IPS-18c (cell line): ENCODE results near the gene EIF4G3.
"Not testable (repeated sequence)": the region's sequence is repeated elsewhere in the genome, so short reads cannot be mapped to it uniquely, and the experiment has no call there.

Experiments
- H3K4me3 ChIP-seq: 2 replicates; pipeline ENCODE4 v1.7.0; 2013; ENCODE audit warnings: low read depth, mild to moderate bottlenecking, low read length, moderate library complexity; ENCODE audit not compliant: insufficient read depth
- H3K9me3 ChIP-seq: one replicate; pipeline ENCODE4 v1.6.1; 2013; ENCODE audit warnings: mild to moderate bottlenecking, low read length, moderate library complexity; ENCODE audit not compliant: control insufficient read depth, insufficient read depth

The EIF4G3 gene

GRCh38 chr1:20834780-20835179, 341.9 kb downstream of the EIF4G3 start:
- Histone ChIP-seq H3K9me3 (peaks cover 2% of the 10 kb centered on the region), H3K4me3 (no peak overlapping the region)

GRCh38 chr1:20834192-20834591, 342.5 kb downstream of the EIF4G3 start:
- peaks cover 2% of the 10 kb centered on the region for H3K9me3 ChIP-seq

DNA sequence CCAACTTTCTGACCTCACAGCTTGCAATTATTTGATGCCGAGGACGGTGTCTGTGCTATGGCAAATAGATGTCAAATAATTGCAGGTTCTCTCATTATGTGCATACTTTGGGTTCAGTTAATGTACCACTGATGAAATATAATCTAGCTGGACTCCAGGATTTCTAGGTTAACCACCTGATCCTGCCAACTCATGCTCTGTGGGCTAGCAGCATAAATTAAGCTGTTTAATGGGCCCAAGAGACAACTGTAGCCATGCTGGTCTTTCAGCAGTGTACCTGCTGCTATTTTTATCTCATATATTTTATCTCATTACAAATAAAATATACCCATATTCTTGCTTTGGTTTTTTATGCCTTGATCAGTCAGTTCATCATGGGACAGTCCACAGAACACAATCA, 346.3 kb downstream of the EIF4G3 start:
- no peak overlapping the region for H3K4me3 ChIP-seq

More at GRCh38 chr1:20834192-20834591, 342.5 kb downstream of the EIF4G3 start:
- no peak overlapping the region for H3K4me3 ChIP-seq

DNA sequence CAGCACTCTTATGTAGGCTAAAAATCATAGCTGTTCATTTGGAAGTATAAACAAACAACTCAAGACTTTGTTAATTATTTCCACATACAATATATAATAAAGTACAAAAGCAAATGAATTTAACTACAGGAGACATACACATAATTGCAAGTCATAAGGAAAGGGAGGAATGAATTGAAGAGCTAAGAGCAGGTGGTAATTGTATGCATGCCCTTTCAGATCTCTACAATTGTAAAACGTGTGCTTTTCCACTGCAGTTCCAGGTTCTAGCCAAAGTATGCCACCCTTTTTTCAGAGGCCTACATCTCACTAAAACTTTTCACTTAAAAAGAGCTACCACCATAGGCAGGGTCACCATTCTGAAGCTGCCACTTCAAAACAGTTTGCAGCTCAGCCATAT, 346.8 kb downstream of the EIF4G3 start:
- Histone ChIP-seq H3K9me3 (no peaks in the 10 kb centered on the region), H3K4me3 (no peak overlapping the region)

More for the DNA sequence above, 346.3 kb downstream of the EIF4G3 start:
- no peaks in the 10 kb centered on the region for H3K9me3 ChIP-seq

- H3K4me3 ChIP-seq, result no peak overlapping the region
- H3K9me3 ChIP-seq, result no peaks in the 10 kb centered on the region
Measured at GRCh38 chr1:20829531-20829930, 347.2 kb downstream of the EIF4G3 start.

DNA sequence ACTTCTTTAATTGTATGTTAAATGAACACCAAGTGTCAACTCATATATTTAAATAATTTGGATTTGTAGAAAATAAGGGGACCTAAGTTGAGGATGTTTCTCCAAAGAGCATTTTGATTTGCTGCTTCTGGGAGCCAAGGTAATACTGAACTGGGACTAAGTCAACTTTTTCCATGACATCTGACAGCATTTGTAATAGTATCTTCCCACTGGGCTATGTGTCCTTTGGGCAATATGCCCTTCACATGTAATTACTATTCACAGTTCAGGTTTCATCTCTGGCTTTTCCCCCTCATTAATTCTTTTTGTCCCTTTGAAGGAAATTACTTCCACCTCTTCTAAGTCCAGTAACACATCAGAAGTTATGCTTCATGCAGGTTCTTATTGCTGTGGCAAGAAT, 352.9 kb downstream of the EIF4G3 start:
- Histone ChIP-seq H3K9me3 (no peaks in the 10 kb centered on the region), H3K4me3 (no peak overlapping the region)

- Histone ChIP-seq H3K4me3 (no peak overlapping the region), H3K9me3 (no peaks in the 10 kb centered on the region)
Measured at GRCh38 chr1:20821466-20821865, 355.2 kb downstream of the EIF4G3 start.

DNA sequence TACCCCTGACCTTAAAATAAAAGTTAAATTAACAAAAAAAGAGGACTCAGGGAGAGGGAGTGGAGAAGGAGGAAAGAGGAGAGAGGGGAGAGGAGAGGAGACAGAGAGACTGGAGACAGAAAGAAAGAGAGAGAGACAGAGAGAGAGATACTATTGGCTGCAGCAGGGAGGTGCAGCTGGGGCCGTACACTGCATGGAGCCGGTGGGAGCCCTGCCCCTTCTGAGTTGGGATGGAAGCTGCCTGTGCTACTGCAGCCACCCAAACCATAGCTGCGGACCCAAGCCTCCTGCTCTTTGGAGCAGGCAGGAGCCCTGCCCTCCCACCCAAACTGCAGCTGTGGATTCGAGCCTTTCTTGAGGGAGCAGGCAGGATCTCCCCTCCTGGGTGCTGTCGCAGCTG, 356.9 kb downstream of the EIF4G3 start:
- Histone ChIP-seq H3K9me3 (no peaks in the 10 kb centered on the region), H3K4me3 (no peak overlapping the region)

DNA sequence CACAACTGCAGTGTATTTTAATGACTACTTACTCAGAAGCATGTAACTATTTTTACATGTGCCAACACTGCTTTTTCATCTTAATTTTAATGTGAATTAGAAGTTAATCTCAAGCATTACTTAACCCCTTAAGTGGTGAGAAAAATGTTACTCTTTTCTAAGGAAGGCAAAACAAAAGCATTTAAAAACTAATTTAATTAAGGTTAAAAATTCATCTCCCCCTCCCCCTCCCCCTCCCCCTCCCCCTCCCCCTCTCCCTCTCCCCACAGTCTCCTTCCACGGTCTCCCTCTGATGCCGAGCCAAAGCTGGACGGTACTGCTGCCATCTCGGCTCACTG, 362.2 kb downstream of the EIF4G3 start:
- H3K4me3 ChIP-seq, result no peak overlapping the region

DNA sequence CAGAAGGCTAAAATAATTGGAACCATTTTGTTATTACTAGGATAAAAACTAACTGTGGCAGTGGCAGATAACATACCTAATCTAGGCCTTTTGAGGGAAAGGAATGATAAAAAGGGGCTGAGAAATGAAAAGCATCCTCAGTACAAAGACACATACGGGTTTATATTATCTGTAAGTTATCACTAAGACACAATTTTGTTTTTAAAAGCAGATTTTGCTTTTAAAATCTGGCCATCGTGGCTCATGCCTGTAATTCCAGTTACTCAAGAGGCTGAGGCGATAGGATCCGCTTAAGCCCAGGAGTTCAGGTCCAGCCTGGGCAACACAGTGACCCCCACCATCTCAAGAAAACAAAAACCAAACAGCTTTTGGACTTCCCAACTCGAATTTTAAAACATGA, 364.8 kb downstream of the EIF4G3 start:
- no peaks in the 10 kb centered on the region for H3K9me3 ChIP-seq
- H3K4me3 ChIP-seq, result no peak overlapping the region

More for the DNA sequence above, 362.2 kb downstream of the EIF4G3 start:
- no peaks in the 10 kb centered on the region for H3K9me3 ChIP-seq

GRCh38 chr1:20793236-20793635, 383.5 kb downstream of the EIF4G3 start:
- Histone ChIP-seq H3K4me3 (no peak overlapping the region), H3K9me3 (no peaks in the 10 kb centered on the region)

DNA sequence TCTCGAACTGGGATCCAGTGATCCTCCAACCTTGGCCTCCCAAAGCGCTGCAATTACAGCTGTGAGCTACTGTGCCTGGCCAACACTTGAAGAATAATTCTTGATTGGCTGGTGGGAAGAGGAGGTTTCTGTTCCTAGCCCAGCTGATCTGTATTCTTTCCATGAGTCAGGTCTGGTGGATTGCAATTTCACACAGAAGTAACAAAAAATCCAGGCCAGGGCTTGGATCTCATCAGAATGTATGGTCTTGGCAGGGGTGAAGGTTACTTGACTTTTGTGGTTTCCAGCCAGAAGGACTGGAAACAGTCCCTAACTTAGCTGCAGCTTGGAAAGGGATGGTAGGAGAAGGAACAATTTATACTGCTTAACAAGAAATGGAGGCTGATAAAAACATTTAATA, 384.5 kb downstream of the EIF4G3 start:
- Histone ChIP-seq H3K4me3 (no peak overlapping the region), H3K9me3 (no peaks in the 10 kb centered on the region)

DNA sequence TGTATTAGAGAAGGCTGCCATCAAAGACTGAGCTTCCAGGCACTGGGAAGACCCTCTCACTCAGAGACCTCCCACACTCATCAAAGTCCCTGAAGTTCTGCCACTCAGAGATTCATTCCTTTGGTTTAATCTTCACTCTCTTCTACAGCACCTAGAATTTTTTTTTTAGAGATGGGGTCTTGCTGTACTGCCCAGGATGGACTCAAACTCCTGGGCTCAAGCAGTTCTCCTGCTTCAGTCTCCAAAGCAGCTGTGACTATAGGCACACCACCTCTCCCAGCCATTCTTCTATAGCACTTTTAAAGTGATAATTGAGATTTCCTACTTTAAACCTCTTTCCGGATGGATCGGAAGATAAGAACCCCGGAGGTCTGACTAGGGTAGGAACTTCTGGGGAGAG, 385.9 kb downstream of the EIF4G3 start:
- Histone ChIP-seq H3K4me3 (no peak overlapping the region), H3K9me3 (no peaks in the 10 kb centered on the region)

DNA sequence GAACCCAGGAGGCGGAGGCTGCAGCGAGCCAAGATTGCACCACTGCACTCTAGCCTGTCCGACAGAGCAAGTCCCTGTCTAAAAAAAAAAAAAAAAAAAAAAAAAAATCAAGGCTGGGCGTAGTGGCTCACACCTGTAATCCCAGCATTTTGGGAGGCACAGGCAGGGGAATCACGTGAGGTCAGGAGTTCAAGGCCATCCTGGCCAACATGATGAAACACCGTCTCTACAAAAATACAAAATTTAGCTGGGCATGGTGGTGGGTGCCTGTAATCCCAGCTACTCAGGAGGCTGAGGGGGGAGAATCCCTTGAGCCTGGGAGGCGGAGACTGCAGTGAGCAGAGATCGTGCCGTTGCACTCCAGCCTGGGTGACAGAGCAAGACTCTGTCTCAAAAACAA, 387.1 kb downstream of the EIF4G3 start:
- H3K9me3 ChIP-seq, H3K4me3 ChIP-seq: not testable (repeated sequence)

- no peaks in the 10 kb centered on the region for H3K9me3 ChIP-seq
- peak overlapping the region; percentile 95 for H3K4me3 ChIP-seq
Measured at GRCh38 chr1:20787840-20788795, 388.6 kb downstream of the EIF4G3 start.

DNA sequence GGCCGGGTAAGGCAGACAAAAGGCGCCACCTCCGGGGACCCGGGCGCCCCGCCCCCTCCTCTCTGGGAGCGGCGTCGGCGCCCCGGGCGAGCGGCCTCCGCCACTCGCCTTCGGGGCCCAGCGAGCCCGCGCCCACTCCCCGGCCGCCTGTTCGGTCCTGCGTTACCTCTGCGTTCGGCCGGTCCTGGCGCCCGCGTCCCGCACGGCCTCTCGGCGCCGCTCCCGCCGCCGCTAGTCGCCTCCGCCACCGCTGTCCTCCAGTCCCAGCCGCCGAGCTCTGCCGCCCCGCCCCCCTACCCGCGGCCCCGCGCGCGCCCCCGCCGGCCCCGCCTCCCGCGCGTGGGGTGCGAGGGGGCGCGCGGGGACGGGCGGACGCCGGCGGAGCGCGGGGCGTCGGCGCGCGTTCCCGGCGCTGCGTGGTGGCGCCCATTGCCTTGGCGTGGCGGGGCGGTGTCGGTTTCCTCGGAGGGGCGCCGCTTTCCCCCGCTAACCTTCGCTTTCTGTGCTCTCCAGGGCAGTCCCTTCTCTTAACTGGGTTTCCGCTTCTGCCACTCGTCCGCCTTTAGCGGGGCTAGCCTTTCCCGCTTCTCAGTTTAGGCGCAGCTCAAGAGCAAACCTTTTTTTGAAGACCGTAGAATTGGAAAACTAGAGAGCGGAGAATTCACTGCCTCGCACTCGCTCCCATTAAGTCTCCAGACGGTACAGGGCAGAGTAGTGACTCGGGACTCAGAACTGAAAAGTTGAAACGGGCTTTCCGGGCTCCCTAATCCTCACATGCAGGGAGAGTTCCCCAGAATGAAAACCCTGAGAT, 389.5 kb downstream of the EIF4G3 start, which contains the start of gene HP1BP3:
Gene HP1BP3 (minus strand): TSS at position 279 of the 811 bp plus-strand sequence. CDS start 6,867 bp downstream, outside the sequence.
- Histone ChIP-seq H3K4me3 (peak within 1 kb of the TSS; percentile 95), H3K9me3 (no peaks in the 10 kb centered on the region)

GRCh38 chr1:20786253-20787028, 390.3 kb downstream of the EIF4G3 start:
- H3K9me3 ChIP-seq, result no peaks in the 10 kb centered on the region
- peak overlapping the region; percentile 95 for H3K4me3 ChIP-seq
